Choroid plexus epithelial cell (primary cell): ENCODE measurements around the gene RBM34.
"Not testable (repeated sequence)": the region's sequence is repeated elsewhere in the genome, so short reads cannot be mapped to it uniquely, and the experiment has no call there.

ENCODE experiments used
- DNase-seq: peaks from one replicate; pipeline ENCODE4 v3.0.0-alpha.2; 2010; ENCODE audit warnings: low read depth
- H3K4me3 ChIP-seq: 2 replicates; pipeline ENCODE4 v1.5.1; 2011; ENCODE audit warnings: low read depth, mild to moderate bottlenecking, control low read depth, low read length, moderate library complexity
- CTCF ChIP-seq: conservative IDR thresholded peaks from 2 replicates; pipeline ENCODE4 v1.5.1; 2011; ENCODE audit warnings: low read depth, mild to moderate bottlenecking, control low read depth, inconsistent platforms, low read length, moderate library complexity

RBM34 gene

GRCh38 chr1:235161685-235162327 is 756 bp upstream of the RBM34 start:
- no peak for DNase-seq
- H3K4me3 ChIP-seq: peak overlapping the region; percentile 96
- no peak for TF ChIP-seq CTCF

GRCh38 chr1:235160383-235160956 is 580 bp downstream of the RBM34 start:
- peak; percentile 72 for DNase-seq
- TF ChIP-seq CTCF: no peak
- H3K4me3 ChIP-seq: peak overlapping the region; percentile 96

- not testable (repeated sequence) for DNase-seq
- H3K4me3 ChIP-seq: peak overlapping the region; percentile 96
These were observed 1.1 kb downstream of the RBM34 start for GRCh38 chr1:235159930-235160329.

GRCh38 chr1:235159284-235159683 is 1.8 kb downstream of the RBM34 start:
- not testable (repeated sequence) for DNase-seq, H3K4me3 ChIP-seq

GRCh38 chr1:235158680-235159079 is 2.4 kb downstream of the RBM34 start:
- no peak for DNase-seq
- no peak overlapping the region for H3K4me3 ChIP-seq
- no peak for TF ChIP-seq CTCF

GRCh38 chr1:235157150-235157549 is 3.9 kb downstream of the RBM34 start:
- no peak for DNase-seq
- no peak for TF ChIP-seq CTCF
- no peak overlapping the region for H3K4me3 ChIP-seq

GRCh38 chr1:235156740-235157139 is 4.3 kb downstream of the RBM34 start:
- no peak for TF ChIP-seq CTCF
- no peak for DNase-seq
- H3K4me3 ChIP-seq: no peak overlapping the region

GRCh38 chr1:235156265-235156664 is 4.8 kb downstream of the RBM34 start:
- no peak for DNase-seq
- no peak overlapping the region for H3K4me3 ChIP-seq
- no peak for TF ChIP-seq CTCF
